Gastroesophageal sphincter (tissue), 3 donors: ENCODE data around the gene FAM83D.

Experiments
- EP300 ChIP-seq: sonication (generic); formaldehyde crosslinking; IDR thresholded peaks from one replicate; pipeline ENCODE4 v1.6.1; 2017; ENCODE audit warnings: antibody characterized with exemption, mild to moderate bottlenecking
- POLR2A ChIP-seq, 2 donors: fragments of 450-650 bp; IDR thresholded peaks; one replicate each; pipeline ENCODE4 v1.6.1; 2017; ENCODE audit warnings: antibody characterized with exemption in 2 of 2, mild to moderate bottlenecking in 2 of 2, moderate library complexity in 1 of 2
- POLR2AphosphoS5 ChIP-seq: sonication (generic); formaldehyde crosslinking; IDR thresholded peaks from one replicate; pipeline ENCODE4 v1.6.1; 2017; ENCODE audit warnings: antibody characterized with exemption
- TF ChIP-seq, protein P1 (sequence below), 4 experiments: fragments of 200-600 bp in 2 of 4; fragments of 450-650 bp in 2 of 4; sonication (generic) in 1 of 4; IDR thresholded peaks; one replicate each; pipeline ENCODE4 v1.5.1; 2017 to 2019; ENCODE audit warnings: antibody characterized with exemption in 4 of 4, mild to moderate bottlenecking in 2 of 4, moderate library complexity in 2 of 4

DNA sequence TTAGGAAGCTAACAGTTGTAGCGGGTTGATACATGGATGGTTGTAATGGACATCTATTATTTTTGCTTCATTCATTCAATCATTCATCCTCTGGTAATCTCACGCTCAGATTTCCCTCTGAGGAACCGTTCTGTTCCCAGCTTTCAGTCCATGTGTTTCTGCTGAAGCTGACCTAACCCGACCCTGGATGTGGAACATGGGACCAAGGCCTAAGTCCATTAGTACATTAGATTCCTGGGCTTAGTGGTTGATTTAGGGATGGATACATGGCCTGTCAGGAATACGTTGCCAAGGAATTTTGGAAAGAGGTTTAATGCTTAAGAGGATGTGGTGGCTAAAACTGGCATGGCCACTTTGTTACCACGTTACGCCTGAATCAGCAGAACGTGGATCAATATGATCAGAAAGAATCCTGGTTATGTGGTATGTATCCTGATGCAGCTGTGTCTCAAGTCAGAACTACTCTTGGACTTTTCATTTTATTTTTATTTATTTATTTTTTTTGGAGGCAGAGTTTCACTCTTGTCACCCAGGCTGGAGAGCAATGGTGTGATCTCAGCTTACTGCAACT, 31.8 kb downstream of the FAM83D start:
- TF ChIP-seq, protein P1, sequence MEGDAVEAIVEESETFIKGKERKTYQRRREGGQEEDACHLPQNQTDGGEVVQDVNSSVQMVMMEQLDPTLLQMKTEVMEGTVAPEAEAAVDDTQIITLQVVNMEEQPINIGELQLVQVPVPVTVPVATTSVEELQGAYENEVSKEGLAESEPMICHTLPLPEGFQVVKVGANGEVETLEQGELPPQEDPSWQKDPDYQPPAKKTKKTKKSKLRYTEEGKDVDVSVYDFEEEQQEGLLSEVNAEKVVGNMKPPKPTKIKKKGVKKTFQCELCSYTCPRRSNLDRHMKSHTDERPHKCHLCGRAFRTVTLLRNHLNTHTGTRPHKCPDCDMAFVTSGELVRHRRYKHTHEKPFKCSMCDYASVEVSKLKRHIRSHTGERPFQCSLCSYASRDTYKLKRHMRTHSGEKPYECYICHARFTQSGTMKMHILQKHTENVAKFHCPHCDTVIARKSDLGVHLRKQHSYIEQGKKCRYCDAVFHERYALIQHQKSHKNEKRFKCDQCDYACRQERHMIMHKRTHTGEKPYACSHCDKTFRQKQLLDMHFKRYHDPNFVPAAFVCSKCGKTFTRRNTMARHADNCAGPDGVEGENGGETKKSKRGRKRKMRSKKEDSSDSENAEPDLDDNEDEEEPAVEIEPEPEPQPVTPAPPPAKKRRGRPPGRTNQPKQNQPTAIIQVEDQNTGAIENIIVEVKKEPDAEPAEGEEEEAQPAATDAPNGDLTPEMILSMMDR (IDR thresholded peaks at IDR 0.05): no peak
- no peak for TF ChIP-seq POLR2A (IDR thresholded peaks at IDR 0.05)
- no peak for TF ChIP-seq EP300
- no peak for TF ChIP-seq POLR2AphosphoS5
